Activated CD4-positive, alpha-beta T cell treated with anti-CD3 and anti-CD28 coated beads, Interleukin-2, amount 50 U/mL, for 1 hour (primary cell): ENCODE data around the gene RPP14.
A peak's percentile ranks its signal among the peaks of the same experiment; 100 is the strongest.
"Not testable (repeated sequence)": the region's sequence is repeated elsewhere in the genome, so short reads cannot be mapped to it uniquely, and the experiment has no call there.

Experiments used
- DNase-seq: peaks from one replicate; pipeline ENCODE4 v3.0.0-alpha.2; 2020

RPP14 gene

DNA sequence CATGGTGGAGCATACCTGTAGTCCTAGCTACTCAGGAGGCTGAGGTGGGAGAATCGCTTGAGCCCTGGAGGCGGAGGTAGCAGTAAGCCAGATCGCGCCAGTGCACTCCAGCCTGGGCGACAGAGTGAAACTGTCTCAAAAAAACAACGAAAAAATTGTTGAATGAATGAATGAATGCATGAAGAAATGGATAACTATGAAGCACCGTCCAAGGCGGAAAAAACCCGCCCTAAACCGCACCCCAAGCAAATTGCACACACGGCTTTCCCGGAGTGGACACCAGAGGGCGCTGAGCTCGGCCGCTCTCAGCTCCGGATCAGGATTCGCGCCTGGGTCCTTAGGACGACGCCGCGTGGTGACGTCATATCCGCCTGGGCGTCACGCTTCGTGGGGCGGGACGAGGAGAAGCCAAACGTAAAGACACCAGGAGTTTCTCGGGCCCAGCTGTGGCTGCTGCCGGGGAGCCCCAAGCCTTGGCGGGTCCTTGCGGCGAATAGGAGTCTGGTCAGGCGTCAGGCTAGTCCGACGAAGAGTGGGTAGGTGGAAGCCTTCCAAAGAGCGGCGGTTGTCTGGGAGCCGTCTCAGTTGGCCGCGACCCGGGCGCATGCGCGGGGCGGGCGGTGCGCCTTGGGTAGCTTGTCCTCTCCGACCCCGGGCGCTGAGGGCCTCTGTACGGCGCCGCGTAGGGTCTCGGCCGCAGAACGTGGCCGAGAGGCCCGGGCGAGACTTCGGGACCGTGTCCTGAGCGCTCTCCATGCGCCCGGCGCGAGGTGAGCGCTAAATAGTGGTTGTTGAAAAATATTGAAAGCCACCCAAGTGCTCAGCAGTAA is at the start of gene RPP14, which contains the start of gene HTD2:
TSS of gene RPP14 (plus strand) at position 364 of the 830 bp plus-strand sequence. CDS start 4,085 bp downstream, outside the sequence.
TSS of gene HTD2 (plus strand) at position 639 of the 830 bp plus-strand sequence. CDS start 11,094 bp downstream, outside the sequence.
- peak; percentile 99 for DNase-seq

GRCh38 chr3:58256511-58256910 is 49.5 kb upstream of the RPP14 start:
- no peak for DNase-seq

- no peak for DNase-seq
These were observed 47.5 kb upstream of the RPP14 start for GRCh38 chr3:58258392-58259055.

GRCh38 chr3:58260261-58260731 is 45.7 kb upstream of the RPP14 start:
- no peak for DNase-seq

- no peak for DNase-seq
These were observed 45.3 kb upstream of the RPP14 start for GRCh38 chr3:58260733-58261132.

- DNase-seq, result no peak
These were observed 43.9 kb upstream of the RPP14 start for GRCh38 chr3:58261954-58262666.

- no peak for DNase-seq
These were observed 39.5 kb upstream of the RPP14 start for GRCh38 chr3:58266577-58266976.

DNA sequence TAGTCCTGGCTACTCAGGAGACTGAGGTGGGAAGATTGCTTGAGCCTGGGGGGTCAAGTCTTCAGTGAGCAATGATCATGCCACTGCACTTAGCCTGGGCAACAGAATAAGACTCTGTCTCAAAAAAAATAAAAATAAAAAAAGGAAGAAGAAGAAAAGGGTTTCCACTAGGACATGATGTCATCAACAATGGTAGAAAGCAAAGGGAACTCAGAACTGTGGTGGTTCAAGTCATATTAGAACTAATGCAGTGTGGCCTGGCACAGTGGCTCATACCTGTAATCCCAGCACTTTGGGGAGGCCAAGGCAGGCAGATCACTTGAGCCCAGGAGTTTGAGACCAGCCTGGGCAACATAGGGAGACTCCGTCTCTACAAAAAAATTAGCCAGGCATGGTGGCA is 38.5 kb upstream of the RPP14 start:
- DNase-seq, result not testable (repeated sequence)

- DNase-seq, result no peak
These were observed 36.7 kb upstream of the RPP14 start for GRCh38 chr3:58269356-58269755.

- no peak for DNase-seq
These were observed 35.6 kb upstream of the RPP14 start for GRCh38 chr3:58270485-58270884.

GRCh38 chr3:58271901-58272501 is 34.0 kb upstream of the RPP14 start:
- DNase-seq, result no peak

- no peak for DNase-seq
These were observed 33.2 kb upstream of the RPP14 start for GRCh38 chr3:58272891-58273290.

DNA sequence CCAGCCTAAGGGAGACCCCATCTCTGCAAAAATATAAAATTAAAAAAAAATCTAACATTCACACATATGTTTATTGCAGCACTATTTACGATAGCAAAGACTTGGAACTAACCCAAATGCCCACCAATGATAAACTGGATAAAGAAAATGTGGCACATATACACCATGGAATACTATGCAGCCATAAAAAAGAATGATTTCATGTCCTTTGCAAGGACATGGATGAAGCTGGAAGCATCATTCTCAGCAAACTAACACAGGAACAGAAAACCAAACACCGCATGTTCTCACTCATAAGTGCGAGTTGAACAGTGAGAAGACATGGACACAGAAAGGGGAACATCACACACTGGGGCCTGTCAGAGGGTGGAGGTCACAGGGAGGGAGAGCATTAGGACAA is 32.7 kb upstream of the RPP14 start:
- DNase-seq, result not testable (repeated sequence)

DNA sequence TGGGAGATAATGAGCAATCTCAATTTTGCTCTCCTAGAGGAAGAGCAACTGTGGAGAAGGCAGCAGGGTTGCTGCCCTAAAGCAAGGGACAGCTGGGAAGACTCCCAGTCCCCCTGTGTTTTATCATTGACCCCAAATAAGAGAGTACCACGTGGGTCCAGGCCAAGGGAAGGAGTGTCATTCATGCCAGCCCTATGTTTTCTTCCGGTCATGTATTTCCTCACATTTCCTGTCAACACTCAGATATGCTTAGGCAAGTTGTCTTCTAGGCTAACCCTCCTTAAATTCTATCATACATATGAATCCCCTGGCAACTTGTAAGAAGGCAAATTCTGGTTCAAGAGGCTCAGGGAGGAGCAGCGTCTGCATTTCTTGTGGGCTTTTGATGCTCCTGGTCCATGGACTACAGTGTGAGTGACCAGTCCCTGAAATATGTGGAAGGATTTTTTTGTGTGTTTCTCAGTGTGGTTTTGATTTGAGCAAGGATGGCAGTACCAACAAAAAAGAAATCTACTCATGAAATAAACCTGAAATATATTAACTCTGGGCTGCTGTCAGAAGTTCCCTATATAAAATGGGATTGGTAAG is 31.9 kb upstream of the RPP14 start:
- no peak for DNase-seq

GRCh38 chr3:58281069-58281468 is 25.0 kb upstream of the RPP14 start:
- no peak for DNase-seq

DNA sequence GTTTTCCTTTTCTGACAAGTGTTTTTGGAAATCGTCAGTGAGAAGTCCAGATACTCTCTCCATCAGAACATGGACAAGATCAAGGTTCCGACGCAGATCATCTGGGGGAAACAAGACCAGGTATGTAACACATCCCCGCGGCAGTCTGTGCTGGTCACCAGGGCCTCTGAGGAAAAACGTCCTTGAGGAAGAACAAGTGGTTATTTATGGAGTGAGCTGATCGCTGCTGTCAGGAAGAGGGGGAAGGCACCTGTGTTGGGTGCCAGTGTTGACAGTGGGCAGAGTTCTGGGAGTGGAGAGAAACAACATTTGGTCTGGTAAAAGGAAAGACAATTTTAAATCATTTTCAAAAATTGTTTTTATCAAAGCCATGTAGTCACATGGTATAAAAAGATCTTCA is 20.7 kb upstream of the RPP14 start:
- no peak for DNase-seq

DNA sequence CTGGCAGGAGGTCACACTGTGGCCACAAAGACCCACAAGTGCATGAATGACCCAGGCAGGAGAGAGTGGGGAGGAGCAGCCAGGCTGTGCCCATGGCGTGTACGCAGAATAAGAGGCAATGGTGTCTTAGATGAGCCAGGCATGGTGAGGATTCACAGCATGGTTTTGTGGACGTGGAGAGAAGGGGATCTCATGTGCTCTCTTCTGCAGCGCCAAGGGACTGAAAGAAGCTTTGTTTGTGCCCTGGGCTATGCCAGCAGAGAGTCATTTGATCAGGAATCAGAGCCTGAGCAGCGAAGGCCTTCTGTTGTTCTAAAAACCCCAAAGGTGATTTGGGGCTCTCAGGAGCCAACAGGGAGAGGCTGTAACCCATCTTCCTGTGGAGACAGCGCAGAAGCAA is 18.7 kb upstream of the RPP14 start:
- DNase-seq, result no peak

GRCh38 chr3:58288011-58288728 is 17.9 kb upstream of the RPP14 start:
- DNase-seq, result no peak

GRCh38 chr3:58288964-58289613 is 17.0 kb upstream of the RPP14 start:
- not testable (repeated sequence) for DNase-seq

DNA sequence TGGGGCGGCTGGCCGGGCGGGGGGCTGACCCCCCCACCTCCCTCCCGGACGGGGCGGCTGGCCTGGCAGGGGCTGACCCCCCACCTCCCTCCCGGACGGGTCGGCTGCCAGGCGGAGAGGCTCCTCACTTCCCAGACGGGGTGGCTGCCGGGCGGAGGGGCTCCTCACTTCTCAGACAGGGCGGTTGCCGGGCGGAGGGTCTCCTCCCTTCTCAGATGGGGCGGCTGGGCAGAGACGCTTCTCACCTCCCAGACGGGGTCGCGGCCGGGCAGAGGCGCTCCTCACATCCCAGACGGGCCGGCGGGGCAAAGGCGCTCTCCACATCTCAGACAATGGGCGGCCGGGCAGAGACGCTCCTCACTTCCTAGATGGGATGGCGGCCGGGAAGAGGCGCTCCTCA is 15.6 kb upstream of the RPP14 start:
- DNase-seq, result not testable (repeated sequence)

DNA sequence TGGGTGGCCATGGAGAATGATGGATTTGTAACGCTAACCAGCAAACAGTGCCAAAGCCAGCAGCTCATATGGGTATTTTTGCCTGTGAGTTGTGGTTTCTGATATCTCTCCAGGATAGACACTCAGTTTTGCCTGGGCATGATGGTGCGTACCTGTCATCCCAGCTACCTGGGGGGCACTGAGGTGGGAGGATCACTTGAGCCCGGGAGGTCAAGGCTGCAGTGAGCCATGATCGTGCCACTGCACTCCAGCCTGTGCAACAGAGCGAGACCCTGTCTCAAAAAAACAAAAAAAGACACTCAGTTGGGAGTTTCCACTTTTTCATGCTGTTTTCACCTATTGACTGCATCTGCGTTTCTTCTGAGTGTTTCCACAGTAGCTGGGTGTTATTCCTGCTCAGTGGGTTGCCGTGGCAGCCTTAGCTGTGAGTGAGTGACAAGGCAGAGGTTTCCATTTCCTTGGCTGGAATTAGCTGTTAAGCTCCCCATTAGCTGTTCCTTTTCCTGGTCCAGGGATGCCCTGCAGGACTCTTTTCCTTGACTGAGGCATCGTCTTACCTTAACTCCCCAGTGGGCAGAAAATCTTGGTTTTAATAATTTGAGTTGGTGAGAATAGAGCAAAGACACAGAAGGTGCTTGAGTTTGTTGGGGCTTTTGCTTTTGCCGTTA is 14.2 kb upstream of the RPP14 start:
- no peak for DNase-seq
